Pericardium fibroblast (primary cell): Measurements from ENCODE around the gene SOX11. TPM values are rescaled to one million over a fixed set of nuclear protein-coding genes. Genes with fewer than 3 reads are reported as not detected.

ENCODE experiments used
- total RNA-seq: library from RNA; depleted of rRNA; stranded (reverse); fragments of >200 nt; gene quantifications from 2 replicates; pipeline ENCODE4 v1.2.3, GENCODE V29; 2015

The SOX11 gene
- total RNA-seq, result 0.12 and 2.1 TPM in 2 replicates

DNA sequence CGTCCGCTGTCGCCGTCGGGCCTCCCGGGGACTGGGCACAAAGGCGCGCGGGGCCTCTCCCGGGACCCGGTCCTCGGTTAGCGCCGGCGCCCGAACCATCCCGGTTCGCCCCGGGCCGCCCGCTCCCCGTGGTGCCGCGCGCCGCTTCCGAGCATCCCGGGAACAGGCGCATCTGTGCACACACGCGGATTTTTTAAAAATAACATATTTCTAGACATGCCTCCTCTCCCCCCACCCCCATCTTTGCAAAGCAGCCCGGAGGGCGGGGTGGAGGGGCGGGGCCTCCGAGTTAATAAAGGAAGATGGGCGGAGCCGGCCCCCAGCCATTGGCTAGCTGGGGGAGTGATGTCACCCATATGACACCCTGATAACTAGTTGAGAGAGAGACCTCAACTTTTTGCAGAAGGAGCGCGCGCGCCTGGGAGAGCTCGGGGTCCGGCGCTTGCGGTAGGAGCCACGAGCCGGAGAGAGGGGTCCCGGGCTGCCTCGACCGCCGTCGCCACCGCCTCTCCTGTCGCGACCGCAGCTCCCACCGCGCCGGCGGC is at the start of gene SOX11:
TSS of gene SOX11 (plus strand) at position 400 of the 545 bp plus-strand sequence. CDS start 338 bp downstream, outside the sequence.

